GM19035 (cell line): ENCODE results near the gene ATP8A2.

Experiments
- ATAC-seq: cut with Tn5 transposase; IDR thresholded peaks from one replicate; pipeline ENCODE4 v1.9.1; 2021; ENCODE audit not compliant: unreplicated experiment

ATP8A2 gene

GRCh38 chr13:25988661-25989060 lies 616.9 kb downstream of the ATP8A2 start:
- no peak for ATAC-seq

- no peak for ATAC-seq
Measured at GRCh38 chr13:25990801-25991200, 619.0 kb downstream of the ATP8A2 start.

GRCh38 chr13:25992076-25992475 lies 620.3 kb downstream of the ATP8A2 start:
- ATAC-seq, result no peak

GRCh38 chr13:26007261-26008125 lies 635.7 kb downstream of the ATP8A2 start:
- no peak for ATAC-seq

GRCh38 chr13:26010487-26011207 lies 638.9 kb downstream of the ATP8A2 start:
- no peak for ATAC-seq

GRCh38 chr13:26011208-26011573 lies 639.4 kb downstream of the ATP8A2 start:
- no peak for ATAC-seq

- no peak for ATAC-seq
Measured at GRCh38 chr13:26011996-26012821, 640.4 kb downstream of the ATP8A2 start.

GRCh38 chr13:26012995-26013394 lies 641.2 kb downstream of the ATP8A2 start:
- ATAC-seq, result no peak

GRCh38 chr13:26015271-26016125 lies 643.7 kb downstream of the ATP8A2 start:
- ATAC-seq, result no peak

- no peak for ATAC-seq
Measured at GRCh38 chr13:26016189-26016588, 644.4 kb downstream of the ATP8A2 start.

- no peak for ATAC-seq
Measured at GRCh38 chr13:26017196-26017921, 645.6 kb downstream of the ATP8A2 start.

- no peak for ATAC-seq
Measured at GRCh38 chr13:26017932-26018665, 646.3 kb downstream of the ATP8A2 start.

GRCh38 chr13:26019251-26019650 lies 647.5 kb downstream of the ATP8A2 start:
- ATAC-seq, result no peak

- no peak for ATAC-seq
Measured at GRCh38 chr13:26019881-26020870, 648.4 kb downstream of the ATP8A2 start.

GRCh38 chr13:26020891-26021290 lies 649.1 kb downstream of the ATP8A2 start:
- no peak for ATAC-seq

GRCh38 chr13:26021516-26021915 lies 649.7 kb downstream of the ATP8A2 start:
- ATAC-seq, result no peak

- ATAC-seq, result no peak
Measured at GRCh38 chr13:26021956-26022355, 650.2 kb downstream of the ATP8A2 start.
